ENCODE measurements around the gene KCNJ3.

KCNJ3 gene

DNA sequence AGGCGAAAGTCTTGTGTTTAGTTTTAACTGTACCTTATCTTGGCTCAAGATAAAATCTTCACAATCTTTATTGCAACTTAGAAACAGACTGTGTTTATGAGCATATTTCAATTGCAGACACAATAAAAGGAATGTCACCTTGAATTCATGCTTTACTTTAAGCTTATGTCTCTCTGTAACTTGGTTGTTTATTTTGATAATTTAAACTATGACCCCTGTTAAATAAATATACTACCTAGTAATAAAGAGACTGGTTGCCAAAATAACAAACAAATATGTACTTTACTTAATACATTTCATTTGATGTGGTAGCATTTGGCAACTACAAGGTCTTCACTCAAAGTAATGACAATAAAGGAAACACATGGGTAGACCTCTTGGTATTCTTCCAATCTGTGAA lies 202.6 kb downstream of the KCNJ3 start:
- H3K4me1 ChIP-seq (ENCODE audit: insufficient read depth, low read length): no peaks in the 10 kb centered on the region
- DNase-seq (no peak), ATAC-seq (ENCODE audit: insufficient read depth, low read depth) (no peak)
- H2AFZ ChIP-seq (ENCODE audit: low read depth, low read length): no peak overlapping the region
- no peak overlapping the region for H3K4me3 ChIP-seq (ENCODE audit: low read depth in 1 of 2, low read length in 2 of 2)
- TF ChIP-seq EZH2 (IDR thresholded peaks at IDR 0.05; ENCODE audit: borderline replicate concordance, low read depth, low read length, severe bottlenecking) (no peak), CTCF (IDR thresholded peaks at IDR 0.05; ENCODE audit: borderline replicate concordance, extremely low read depth, low read length, poor library complexity, severe bottlenecking) (no peak)
- H3K4me2 ChIP-seq (ENCODE audit: insufficient read depth, low read length): no peak overlapping the region
- no peaks in the 10 kb centered on the region for H3K36me3 ChIP-seq (ENCODE audit: insufficient read depth, low read length)
- H3K27me3 ChIP-seq (ENCODE audit: insufficient read depth, low read length, poor library complexity): no peaks in the 10 kb centered on the region
- no peak overlapping the region for H3K27ac ChIP-seq (ENCODE audit: low read length)
- no peaks in the 10 kb centered on the region for H4K20me1 ChIP-seq (ENCODE audit: insufficient read depth, low read length)
- H3K9me3 ChIP-seq (ENCODE audit: insufficient read depth, low read length, severe bottlenecking): no peaks in the 10 kb centered on the region
- H3K9ac ChIP-seq (ENCODE audit: low read depth, low read length): no peak overlapping the region
- no peaks in the 10 kb centered on the region for H3K79me2 ChIP-seq (ENCODE audit: insufficient read depth, low read length)
